Measurements from ENCODE around the gene UNC5A. TPM values are rescaled to one million over a fixed set of nuclear protein-coding genes. Genes with fewer than 3 reads are reported as not detected.

UNC5A gene
- total RNA-seq, 1 donor from 2014 or later, result 1.7 TPM

DNA sequence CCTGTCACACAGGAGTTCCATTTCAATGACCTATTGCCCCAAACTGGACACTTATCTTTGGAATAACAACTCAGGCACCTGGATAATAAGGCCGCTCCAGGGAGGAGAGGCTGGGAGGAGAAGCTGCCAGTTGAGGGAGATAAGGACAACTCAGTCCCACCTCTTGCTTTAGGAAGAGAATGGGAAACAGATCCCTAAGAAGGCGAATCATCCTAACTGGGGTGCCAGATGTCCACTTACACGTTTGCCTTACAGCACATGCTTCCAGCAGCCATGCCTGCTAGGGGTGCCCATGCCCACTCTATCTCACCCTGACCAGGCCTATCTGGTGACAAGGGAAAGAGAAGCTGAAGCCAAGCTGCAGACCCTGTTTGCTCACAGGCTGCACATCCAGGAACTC is 82.3 kb downstream of the UNC5A start:
- no peaks in the 10 kb centered on the region for H3K4me1 Mint-ChIP-seq (ENCODE audit: unreplicated experiment)
- no peak overlapping the region for H3K27ac Mint-ChIP-seq
- TF ChIP-seq, protein P1, sequence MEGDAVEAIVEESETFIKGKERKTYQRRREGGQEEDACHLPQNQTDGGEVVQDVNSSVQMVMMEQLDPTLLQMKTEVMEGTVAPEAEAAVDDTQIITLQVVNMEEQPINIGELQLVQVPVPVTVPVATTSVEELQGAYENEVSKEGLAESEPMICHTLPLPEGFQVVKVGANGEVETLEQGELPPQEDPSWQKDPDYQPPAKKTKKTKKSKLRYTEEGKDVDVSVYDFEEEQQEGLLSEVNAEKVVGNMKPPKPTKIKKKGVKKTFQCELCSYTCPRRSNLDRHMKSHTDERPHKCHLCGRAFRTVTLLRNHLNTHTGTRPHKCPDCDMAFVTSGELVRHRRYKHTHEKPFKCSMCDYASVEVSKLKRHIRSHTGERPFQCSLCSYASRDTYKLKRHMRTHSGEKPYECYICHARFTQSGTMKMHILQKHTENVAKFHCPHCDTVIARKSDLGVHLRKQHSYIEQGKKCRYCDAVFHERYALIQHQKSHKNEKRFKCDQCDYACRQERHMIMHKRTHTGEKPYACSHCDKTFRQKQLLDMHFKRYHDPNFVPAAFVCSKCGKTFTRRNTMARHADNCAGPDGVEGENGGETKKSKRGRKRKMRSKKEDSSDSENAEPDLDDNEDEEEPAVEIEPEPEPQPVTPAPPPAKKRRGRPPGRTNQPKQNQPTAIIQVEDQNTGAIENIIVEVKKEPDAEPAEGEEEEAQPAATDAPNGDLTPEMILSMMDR (conservative IDR thresholded peaks at IDR 0.05), result no peak
- peak; percentile 43 for DNase-seq (ENCODE audit: extremely low spot score, unreplicated experiment)
- H3K36me3 Mint-ChIP-seq, result no peaks in the 10 kb centered on the region
- no peak overlapping the region for H3K4me3 Mint-ChIP-seq
- H3K27me3 Mint-ChIP-seq, result peaks cover 21% of the 10 kb centered on the region
- no peaks in the 10 kb centered on the region for H3K9me3 Mint-ChIP-seq

- DNase-seq (ENCODE audit: extremely low spot score, unreplicated experiment), result no peak
- Mint-ChIP-seq H3K27ac (no peak overlapping the region), H3K4me1 (ENCODE audit: unreplicated experiment) (no peaks in the 10 kb centered on the region), H3K27me3 (peaks cover 26% of the 10 kb centered on the region), H3K4me3 (no peak overlapping the region), H3K9me3 (no peaks in the 10 kb centered on the region), H3K36me3 (no peaks in the 10 kb centered on the region)
- TF ChIP-seq, protein P1 (conservative IDR thresholded peaks at IDR 0.05), result no peak
Measured at GRCh38 chr5:176894298-176894697, 83.9 kb downstream of the UNC5A start.

DNA sequence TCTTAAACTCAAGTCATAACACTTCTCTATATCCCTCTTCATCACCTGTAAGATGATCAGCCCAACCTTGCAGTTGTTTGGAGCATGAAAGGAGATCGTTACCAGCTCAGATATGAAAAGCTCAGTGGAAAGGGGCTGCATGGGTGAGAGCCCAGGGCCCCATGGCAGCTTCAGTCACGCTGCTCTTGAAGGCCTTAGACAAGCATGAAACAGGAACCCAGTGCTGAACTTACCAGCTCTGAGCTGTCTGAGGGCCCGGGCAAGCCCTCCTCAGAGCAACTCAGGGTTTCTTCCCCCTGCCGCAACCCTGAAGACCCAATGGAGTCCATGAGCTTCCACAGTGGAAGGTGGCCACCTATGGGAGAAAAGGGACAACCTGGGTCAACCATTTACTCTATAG is 85.5 kb downstream of the UNC5A start:
- TF ChIP-seq, protein P1 (conservative IDR thresholded peaks at IDR 0.05), result no peak
- H3K36me3 Mint-ChIP-seq, result no peaks in the 10 kb centered on the region
- DNase-seq (ENCODE audit: extremely low spot score, unreplicated experiment), result no peak
- no peaks in the 10 kb centered on the region for H3K9me3 Mint-ChIP-seq
- H3K4me1 Mint-ChIP-seq (ENCODE audit: unreplicated experiment), result no peaks in the 10 kb centered on the region
- H3K4me3 Mint-ChIP-seq, result no peak overlapping the region
- H3K27me3 Mint-ChIP-seq, result peaks cover 23% of the 10 kb centered on the region
- no peak overlapping the region for H3K27ac Mint-ChIP-seq

GRCh38 chr5:176897263-176897662 is 86.9 kb downstream of the UNC5A start:
- no peak for DNase-seq (ENCODE audit: extremely low spot score, unreplicated experiment)
- Mint-ChIP-seq H3K36me3 (peaks cover 4% of the 10 kb centered on the region), H3K27me3 (peaks cover 16% of the 10 kb centered on the region), H3K4me1 (ENCODE audit: unreplicated experiment) (peaks cover 3% of the 10 kb centered on the region), H3K4me3 (no peak overlapping the region), H3K27ac (peak overlapping the region; percentile 9), H3K9me3 (no peaks in the 10 kb centered on the region)
- TF ChIP-seq, protein P1 (conservative IDR thresholded peaks at IDR 0.05), result no peak

- TF ChIP-seq, protein P1 (conservative IDR thresholded peaks at IDR 0.05), result no peak
- H3K36me3 Mint-ChIP-seq, result peaks cover 9% of the 10 kb centered on the region
- H3K9me3 Mint-ChIP-seq, result no peaks in the 10 kb centered on the region
- H3K27me3 Mint-ChIP-seq, result peaks cover 10% of the 10 kb centered on the region
- DNase-seq (ENCODE audit: extremely low spot score, unreplicated experiment), result no peak
- no peak within 1 kb of the TSS for H3K4me3 Mint-ChIP-seq
- H3K4me1 Mint-ChIP-seq (ENCODE audit: unreplicated experiment), result peaks cover 9% of the 10 kb centered on the region
- H3K27ac Mint-ChIP-seq, result no peak within 1 kb of the TSS
Measured at GRCh38 chr5:176899296-176899891, 89.0 kb downstream of the UNC5A start, which contains the start of gene HK3. Gene HK3, minus strand, starts transcription at chr5:176899346. Its CDS starts 3,187 bp downstream, at chr5:176896159.
